ENCODE results near the gene PTER.
A peak's percentile ranks its signal among the peaks of the same experiment; 100 is the strongest.

Gene PTER

DNA sequence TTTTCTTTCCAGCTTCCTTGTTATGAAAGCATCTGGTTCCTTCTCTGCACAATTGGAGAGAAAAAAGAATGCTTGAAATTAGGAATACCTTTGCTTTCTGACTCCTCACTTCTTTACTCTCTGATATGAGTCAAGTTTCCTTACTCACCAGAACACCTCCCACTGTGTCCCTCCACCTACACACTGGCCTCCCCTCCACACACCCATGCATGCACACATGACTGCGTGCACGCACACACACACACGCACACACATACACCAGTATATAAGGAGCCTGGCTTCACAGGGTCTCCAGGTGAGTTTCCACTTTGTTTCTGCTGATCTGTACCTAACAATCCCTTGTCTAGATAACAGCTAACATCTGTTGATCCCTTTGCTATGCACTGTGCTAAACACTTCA is 11.4 kb upstream of the PTER start:
- TF ChIP-seq, protein P1, sequence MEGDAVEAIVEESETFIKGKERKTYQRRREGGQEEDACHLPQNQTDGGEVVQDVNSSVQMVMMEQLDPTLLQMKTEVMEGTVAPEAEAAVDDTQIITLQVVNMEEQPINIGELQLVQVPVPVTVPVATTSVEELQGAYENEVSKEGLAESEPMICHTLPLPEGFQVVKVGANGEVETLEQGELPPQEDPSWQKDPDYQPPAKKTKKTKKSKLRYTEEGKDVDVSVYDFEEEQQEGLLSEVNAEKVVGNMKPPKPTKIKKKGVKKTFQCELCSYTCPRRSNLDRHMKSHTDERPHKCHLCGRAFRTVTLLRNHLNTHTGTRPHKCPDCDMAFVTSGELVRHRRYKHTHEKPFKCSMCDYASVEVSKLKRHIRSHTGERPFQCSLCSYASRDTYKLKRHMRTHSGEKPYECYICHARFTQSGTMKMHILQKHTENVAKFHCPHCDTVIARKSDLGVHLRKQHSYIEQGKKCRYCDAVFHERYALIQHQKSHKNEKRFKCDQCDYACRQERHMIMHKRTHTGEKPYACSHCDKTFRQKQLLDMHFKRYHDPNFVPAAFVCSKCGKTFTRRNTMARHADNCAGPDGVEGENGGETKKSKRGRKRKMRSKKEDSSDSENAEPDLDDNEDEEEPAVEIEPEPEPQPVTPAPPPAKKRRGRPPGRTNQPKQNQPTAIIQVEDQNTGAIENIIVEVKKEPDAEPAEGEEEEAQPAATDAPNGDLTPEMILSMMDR (conservative IDR thresholded peaks at IDR 0.05), result no peak

DNA sequence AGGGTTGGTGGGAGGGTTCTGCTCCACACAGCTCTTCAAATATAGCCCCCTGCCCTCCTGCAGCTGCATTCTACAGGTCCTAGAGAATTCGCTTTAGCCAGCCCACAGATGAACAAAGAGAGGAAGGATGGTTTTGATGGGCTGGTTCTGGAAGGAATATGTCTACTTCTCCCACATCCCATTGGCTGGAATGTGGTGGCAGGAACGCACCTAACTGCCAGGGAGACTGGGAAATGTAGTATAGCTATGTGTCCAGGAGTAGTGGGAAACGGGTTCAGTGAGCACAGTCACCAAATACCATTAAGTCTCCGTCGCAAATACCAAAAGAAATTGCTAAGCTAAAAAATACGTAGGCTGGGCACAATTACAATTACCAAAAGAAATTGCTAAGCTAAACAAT is 7.3 kb upstream of the PTER start:
- TF ChIP-seq, protein P1 (conservative IDR thresholded peaks at IDR 0.05), result no peak

More for the DNA sequence above, 11.4 kb upstream of the PTER start:
- no peak overlapping the region for H3K27ac ChIP-seq

GRCh38 chr10:16436367-16436757 is 448 bp upstream of the PTER start:
- peak overlapping the region; percentile 59; the same call in 1 of the 2 replicates for H3K27ac ChIP-seq
- TF ChIP-seq, protein P1 (conservative IDR thresholded peaks at IDR 0.05), result no peak

More for the DNA sequence above, 7.3 kb upstream of the PTER start:
- H3K27ac ChIP-seq, result no peak overlapping the region

- peak overlapping the region; percentile 59; the same call in 1 of the 2 replicates for H3K27ac ChIP-seq
- TF ChIP-seq, protein P1 (conservative IDR thresholded peaks at IDR 0.05), result no peak
These were observed 707 bp downstream of the PTER start for GRCh38 chr10:16437540-16437894.

DNA sequence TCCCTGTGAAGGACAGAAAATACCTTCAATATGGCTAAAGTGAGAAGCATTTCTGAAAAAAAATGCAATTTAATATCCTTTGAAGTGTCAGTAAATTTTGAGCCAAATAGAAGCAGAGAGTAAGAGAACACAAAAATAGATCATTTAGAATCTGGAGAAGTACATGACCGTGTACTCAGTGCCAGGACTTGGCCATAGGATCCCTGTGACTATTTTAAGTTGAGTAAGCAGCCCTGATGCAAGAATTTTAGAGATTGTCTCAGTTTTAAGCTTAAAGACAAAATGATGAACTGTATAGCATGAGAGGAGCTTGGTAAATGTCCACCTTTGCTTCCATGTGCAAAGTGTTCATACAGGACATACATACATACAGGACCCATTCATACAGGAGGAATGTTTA is 2.5 kb downstream of the PTER start:
- TF ChIP-seq, protein P1 (conservative IDR thresholded peaks at IDR 0.05), result no peak
- H3K27ac ChIP-seq, result no peak overlapping the region

DNA sequence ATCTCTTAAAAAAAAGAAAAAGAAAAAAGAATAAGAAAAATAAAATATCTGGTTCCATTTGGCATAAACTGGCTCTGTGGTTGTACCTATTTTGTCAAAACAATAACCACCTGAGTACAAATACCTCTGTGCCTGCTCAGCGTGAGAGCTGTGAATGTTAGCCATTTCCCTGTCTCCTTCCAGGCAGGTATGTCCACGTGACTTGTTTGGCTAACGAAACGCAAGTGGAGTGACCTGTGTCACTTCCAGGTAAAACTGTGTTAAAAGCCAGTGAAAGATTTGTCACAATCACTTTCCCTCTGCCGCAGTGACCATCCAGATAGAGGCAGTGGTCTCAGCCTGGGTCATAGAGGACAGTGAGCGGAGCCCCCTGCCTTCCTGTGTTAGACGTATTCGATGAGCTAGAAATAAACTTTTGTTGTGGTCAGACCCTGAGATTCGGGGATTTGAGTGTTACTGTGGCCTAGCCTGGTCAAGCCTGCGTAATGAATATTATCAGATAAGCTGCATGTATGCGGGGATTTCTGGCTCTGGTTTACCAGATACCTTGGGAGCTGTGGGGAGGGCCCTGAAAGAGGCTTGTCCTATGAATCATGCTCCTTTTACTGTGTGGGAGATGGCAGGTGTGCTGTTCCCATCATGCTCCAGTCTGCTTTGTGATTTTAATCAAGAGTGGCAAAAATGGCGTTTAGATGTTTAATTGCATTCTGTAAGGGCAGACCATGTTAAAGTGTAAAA is 3.8 kb downstream of the PTER start:
- TF ChIP-seq, protein P1 (conservative IDR thresholded peaks at IDR 0.05), result no peak
- H3K27ac ChIP-seq, result no peak overlapping the region

GRCh38 chr10:16441173-16441840 is 4.5 kb downstream of the PTER start:
- TF ChIP-seq, protein P1 (conservative IDR thresholded peaks at IDR 0.05), result no peak
- H3K27ac ChIP-seq, result no peak overlapping the region

All from VCaP (cell line).